B cell (primary cell): ENCODE results near the gene WDR7.

Source experiments
- CTCF ChIP-seq: fragments of 200-600 bp; IDR thresholded peaks from one replicate; pipeline ENCODE4 v1.8.0; 2022; ENCODE audit warnings: antibody characterized with exemption, mild to moderate bottlenecking
- EZH2 ChIP-seq: IDR thresholded peaks from 2 replicates; pipeline ENCODE4 v1.6.1; 2012; ENCODE audit warnings: borderline replicate concordance, low read depth, mild to moderate bottlenecking, moderate library complexity, low read length; ENCODE audit not compliant: insufficient read depth, poor library complexity, severe bottlenecking

- TF ChIP-seq CTCF (no peak), EZH2 (no peak)
These were observed 400.5 kb downstream of the WDR7 start for GRCh38 chr18:57051657-57052044.
